ENCODE measurements around the gene ARID4A. TPM values are rescaled to one million over a fixed set of nuclear protein-coding genes. Genes with fewer than 3 reads are reported as not detected.

Gene ARID4A
- total and polyA plus RNA-seq, 2 of the 13 experiments (the other 11 are each of a cell fraction or from before 2014, with no cell fraction given), result 7.2 to 9.7 TPM

- TF ChIP-seq SNAPC4 (CRISPR knock-in tag; IDR thresholded peaks at IDR 0.05), result no peak
- TF ChIP-seq ETV5 (CRISPR knock-in tag; IDR thresholded peaks at IDR 0.05; ENCODE audit: borderline replicate concordance), result no peak; the same call in 1 of the 2 replicates
- TF ChIP-seq ZNF503 (CRISPR knock-in tag; IDR thresholded peaks at IDR 0.05), result no peak
- no peak for TF ChIP-seq RBM22 (optimal IDR thresholded peaks at IDR 0.05; ENCODE audit: low read length)
- peak; percentile 88 for TF ChIP-seq ZFY (CRISPR knock-in tag; IDR thresholded peaks at IDR 0.05)
- 0 out of 2 replicates have a peak, but pooled peaks have one; percentile 21 for TF ChIP-seq KLF12 (CRISPR knock-in tag; IDR thresholded peaks at IDR 0.05; ENCODE audit: borderline replicate concordance)
- TF ChIP-seq SYNCRIP (IDR thresholded peaks at IDR 0.05; ENCODE audit: insufficient read depth, low read depth, low read length), result no peak
- TF ChIP-seq ZMYM3 (CRISPR knock-in tag; IDR thresholded peaks at IDR 0.05), result no peak
- TF ChIP-seq ZNF577 (CRISPR knock-in tag; IDR thresholded peaks at IDR 0.05; ENCODE audit: borderline replicate concordance, low read depth), result no peak
- no peak for TF ChIP-seq ATF7 (IDR thresholded peaks at IDR 0.05)
- no peak for TF ChIP-seq ATF7 (CRISPR knock-in tag; IDR thresholded peaks at IDR 0.05)
- TF ChIP-seq HNRNPLL (IDR thresholded peaks at IDR 0.05; ENCODE audit: low read depth, low read length, poor library complexity, severe bottlenecking), result peak; percentile 65
- TF ChIP-seq TEAD3 (CRISPR knock-in tag; optimal IDR thresholded peaks at IDR 0.05; ENCODE audit: borderline replicate concordance), result no peak
- no peak for TF ChIP-seq ZNF496 (CRISPR knock-in tag; IDR thresholded peaks at IDR 0.05; ENCODE audit: insufficient replicate concordance)
- no peak for TF ChIP-seq ZNF350 (CRISPR knock-in tag; IDR thresholded peaks at IDR 0.05; ENCODE audit: borderline replicate concordance, low read depth)
- no peak for TF ChIP-seq ZSCAN30 (CRISPR knock-in tag; IDR thresholded peaks at IDR 0.05)
- TF ChIP-seq IRX3 (CRISPR knock-in tag; IDR thresholded peaks at IDR 0.05; ENCODE audit: borderline replicate concordance, low read depth), result no peak
- peak; percentile 78 for TF ChIP-seq SALL1 (CRISPR knock-in tag; IDR thresholded peaks at IDR 0.05)
- no peak for TF ChIP-seq ZEB1 (IDR thresholded peaks at IDR 0.05; ENCODE audit: insufficient replicate concordance, low read depth)
- no peak for TF ChIP-seq SMARCE1 (IDR thresholded peaks at IDR 0.05; ENCODE audit: borderline replicate concordance)
- 0 out of 2 replicates have a peak, but pooled peaks have one; percentile 49 for TF ChIP-seq ZNF674 (CRISPR knock-in tag; IDR thresholded peaks at IDR 0.05; ENCODE audit: low read depth)
Observed at GRCh38 chr14:58395812-58396788, 97.7 kb downstream of the ARID4A start, which contains the start of gene TOMM20L (continued).

Data from HepG2 (cell line).